ENCODE data around the gene AIF1. TPM values are rescaled to one million over a fixed set of nuclear protein-coding genes. Genes with fewer than 3 reads are reported as not detected.
A peak's percentile ranks its signal among the peaks of the same experiment; 100 is the strongest.

The AIF1 gene
- total and polyA plus RNA-seq, 2 donors from 2014 or later: 44.1 to 121 TPM

DNA sequence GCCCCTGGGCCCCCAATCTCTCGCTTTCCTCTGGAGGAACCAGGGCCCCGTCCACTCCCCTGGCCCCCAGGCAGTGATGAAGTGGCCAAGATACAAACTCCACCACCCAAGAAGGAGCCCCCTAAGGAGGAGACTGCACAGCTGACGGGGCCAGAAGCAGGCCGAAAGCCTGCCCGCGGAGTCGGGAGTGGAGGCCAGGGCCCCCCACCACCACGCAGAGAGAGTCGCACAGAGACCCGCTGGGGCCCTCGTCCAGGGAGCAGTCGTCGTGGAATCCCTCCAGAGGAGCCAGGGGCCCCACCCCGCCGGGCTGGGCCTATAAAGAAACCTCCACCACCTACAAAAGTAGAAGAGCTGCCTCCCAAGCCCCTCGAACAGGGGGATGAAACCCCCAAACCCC, 16.2 kb downstream of the AIF1 start:
- H3K27me3 ChIP-seq (ENCODE audit: control insufficient read depth, insufficient read depth, low read length): no peaks in the 10 kb centered on the region
- no peaks in the 10 kb centered on the region for H3K4me1 ChIP-seq (ENCODE audit: control insufficient read depth in 2 of 3, insufficient read depth in 2 of 3, low read depth in 1 of 3, low read length in 3 of 3)
- intact Hi-C loops (cut with DNase I): no loop called here
- H3K4me3 ChIP-seq (ENCODE audit: low read length in 3 of 3): no peak overlapping the region
- no peak for FAIRE-seq
- H3K27ac ChIP-seq (ENCODE audit: low read depth in 2 of 2, low read length in 2 of 2): no peak overlapping the region
- DNase-seq: no peak
- no peak for TF ChIP-seq CTCF (IDR thresholded peaks at IDR 0.05; ENCODE audit: borderline replicate concordance, extremely low read depth, insufficient read depth)
- H3K36me3 ChIP-seq (ENCODE audit: control insufficient read depth in 2 of 3, insufficient read depth in 3 of 3, low read length in 3 of 3): peaks cover 20 to 79% (median 39%) of the 10 kb centered on the region in 3 donors
- H3K9ac ChIP-seq (ENCODE audit: low read length in 3 of 3): no peak overlapping the region
- no peaks in the 10 kb centered on the region for H3K9me3 ChIP-seq (ENCODE audit: control insufficient read depth in 2 of 3, insufficient read depth in 1 of 3, low read length in 3 of 3)

- intact Hi-C loops (cut with DNase I): no loop called here
- peak in 1 of 5 donors; percentile 80 for DNase-seq
- Histone ChIP-seq H3K27me3 (ENCODE audit: control insufficient read depth, insufficient read depth, low read length) (no peaks in the 10 kb centered on the region), H3K4me1 (ENCODE audit: control insufficient read depth in 2 of 3, insufficient read depth in 2 of 3, low read depth in 1 of 3, low read length in 3 of 3) (no peaks in the 10 kb centered on the region), H3K4me3 (ENCODE audit: low read length in 3 of 3) (no peak overlapping the region), H3K9ac (ENCODE audit: low read length in 3 of 3) (no peak overlapping the region), H3K27ac (ENCODE audit: low read depth in 2 of 2, low read length in 2 of 2) (no peak overlapping the region), H3K9me3 (ENCODE audit: control insufficient read depth in 2 of 3, insufficient read depth in 1 of 3, low read length in 3 of 3) (no peaks in the 10 kb centered on the region), H3K36me3 (ENCODE audit: control insufficient read depth in 2 of 3, insufficient read depth in 3 of 3, low read length in 3 of 3) (peaks cover 17 to 79% (median 41%) of the 10 kb centered on the region in 3 donors)
- no peak for FAIRE-seq
- TF ChIP-seq CTCF (IDR thresholded peaks at IDR 0.05; ENCODE audit: borderline replicate concordance, extremely low read depth, insufficient read depth): no peak
These were observed 16.7 kb downstream of the AIF1 start for GRCh38 chr6:31631681-31632278.

DNA sequence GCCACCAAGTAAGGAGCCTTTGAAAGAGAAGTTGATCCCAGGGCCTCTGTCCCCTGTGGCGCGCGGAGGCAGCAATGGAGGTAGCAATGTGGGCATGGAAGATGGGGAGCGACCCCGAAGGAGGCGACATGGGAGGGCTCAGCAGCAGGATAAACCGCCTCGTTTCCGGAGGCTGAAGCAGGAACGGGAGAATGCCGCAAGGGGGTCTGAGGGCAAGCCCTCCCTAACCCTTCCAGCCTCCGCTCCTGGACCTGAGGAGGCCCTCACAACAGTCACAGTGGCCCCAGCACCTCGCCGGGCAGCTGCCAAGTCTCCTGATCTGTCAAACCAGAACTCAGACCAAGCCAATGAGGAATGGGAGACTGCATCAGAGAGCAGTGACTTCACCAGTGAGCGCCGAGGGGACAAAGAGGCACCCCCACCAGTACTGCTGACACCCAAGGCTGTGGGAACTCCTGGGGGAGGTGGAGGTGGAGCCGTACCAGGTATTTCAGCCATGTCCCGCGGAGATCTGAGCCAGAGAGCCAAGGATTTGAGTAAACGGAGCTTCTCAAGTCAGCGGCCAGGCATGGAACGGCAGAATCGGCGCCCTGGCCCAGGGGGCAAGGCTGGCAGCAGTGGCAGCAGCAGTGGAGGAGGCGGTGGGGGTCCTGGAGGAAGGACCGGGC, 17.4 kb downstream of the AIF1 start:
- peaks cover 15 to 78% (median 41%) of the 10 kb centered on the region in 3 donors for H3K36me3 ChIP-seq (ENCODE audit: control insufficient read depth in 2 of 3, insufficient read depth in 3 of 3, low read length in 3 of 3)
- no peak for TF ChIP-seq CTCF (IDR thresholded peaks at IDR 0.05; ENCODE audit: borderline replicate concordance, extremely low read depth, insufficient read depth)
- FAIRE-seq: no peak
- H3K27me3 ChIP-seq (ENCODE audit: control insufficient read depth, insufficient read depth, low read length): no peaks in the 10 kb centered on the region
- H3K9me3 ChIP-seq (ENCODE audit: control insufficient read depth in 2 of 3, insufficient read depth in 1 of 3, low read length in 3 of 3): no peaks in the 10 kb centered on the region
- H3K9ac ChIP-seq (ENCODE audit: low read length in 3 of 3): no peak overlapping the region
- no peak for DNase-seq
- intact Hi-C loops (cut with DNase I): no loop called here
- H3K4me1 ChIP-seq (ENCODE audit: control insufficient read depth in 2 of 3, insufficient read depth in 2 of 3, low read depth in 1 of 3, low read length in 3 of 3): no peaks in the 10 kb centered on the region
- no peak overlapping the region for H3K27ac ChIP-seq (ENCODE audit: low read depth in 2 of 2, low read length in 2 of 2)
- no peak overlapping the region for H3K4me3 ChIP-seq (ENCODE audit: low read length in 3 of 3)

All from kidney (tissue), 14 donors.